ENCODE measurements around the gene IFITM2.

- TF ChIP-seq, protein P1, sequence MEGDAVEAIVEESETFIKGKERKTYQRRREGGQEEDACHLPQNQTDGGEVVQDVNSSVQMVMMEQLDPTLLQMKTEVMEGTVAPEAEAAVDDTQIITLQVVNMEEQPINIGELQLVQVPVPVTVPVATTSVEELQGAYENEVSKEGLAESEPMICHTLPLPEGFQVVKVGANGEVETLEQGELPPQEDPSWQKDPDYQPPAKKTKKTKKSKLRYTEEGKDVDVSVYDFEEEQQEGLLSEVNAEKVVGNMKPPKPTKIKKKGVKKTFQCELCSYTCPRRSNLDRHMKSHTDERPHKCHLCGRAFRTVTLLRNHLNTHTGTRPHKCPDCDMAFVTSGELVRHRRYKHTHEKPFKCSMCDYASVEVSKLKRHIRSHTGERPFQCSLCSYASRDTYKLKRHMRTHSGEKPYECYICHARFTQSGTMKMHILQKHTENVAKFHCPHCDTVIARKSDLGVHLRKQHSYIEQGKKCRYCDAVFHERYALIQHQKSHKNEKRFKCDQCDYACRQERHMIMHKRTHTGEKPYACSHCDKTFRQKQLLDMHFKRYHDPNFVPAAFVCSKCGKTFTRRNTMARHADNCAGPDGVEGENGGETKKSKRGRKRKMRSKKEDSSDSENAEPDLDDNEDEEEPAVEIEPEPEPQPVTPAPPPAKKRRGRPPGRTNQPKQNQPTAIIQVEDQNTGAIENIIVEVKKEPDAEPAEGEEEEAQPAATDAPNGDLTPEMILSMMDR (IDR thresholded peaks at IDR 0.05), result no peak
- TF ChIP-seq POLR2AphosphoS5 (IDR thresholded peaks at IDR 0.05), result no peak
- TF ChIP-seq POLR2A (IDR thresholded peaks at IDR 0.05), result no peak
- TF ChIP-seq EP300 (IDR thresholded peaks at IDR 0.05), result no peak
Observed at GRCh38 chr11:266676-267439, 40.8 kb upstream of the IFITM2 start.
